Esophagus squamous epithelium (tissue), 4 donors: ENCODE results near the gene SF3B3.

ENCODE experiments used
- CTCF ChIP-seq, 6 experiments: fragments of 450-650 bp in 4 of 6; fragments of 200-600 bp in 2 of 6; sonication (generic) in 2 of 6; IDR thresholded peaks; one replicate each; pipeline ENCODE4 v1.5.1; 2016 to 2019; ENCODE audit warnings: antibody characterized with exemption in 6 of 6, mild to moderate bottlenecking in 4 of 6, moderate library complexity in 4 of 6
- POLR2A ChIP-seq, 4 donors: fragments of 450-650 bp; IDR thresholded peaks; one replicate each; pipeline ENCODE4 v1.6.1; 2017; ENCODE audit warnings: antibody characterized with exemption in 4 of 4, mild to moderate bottlenecking in 4 of 4, moderate library complexity in 3 of 4

DNA sequence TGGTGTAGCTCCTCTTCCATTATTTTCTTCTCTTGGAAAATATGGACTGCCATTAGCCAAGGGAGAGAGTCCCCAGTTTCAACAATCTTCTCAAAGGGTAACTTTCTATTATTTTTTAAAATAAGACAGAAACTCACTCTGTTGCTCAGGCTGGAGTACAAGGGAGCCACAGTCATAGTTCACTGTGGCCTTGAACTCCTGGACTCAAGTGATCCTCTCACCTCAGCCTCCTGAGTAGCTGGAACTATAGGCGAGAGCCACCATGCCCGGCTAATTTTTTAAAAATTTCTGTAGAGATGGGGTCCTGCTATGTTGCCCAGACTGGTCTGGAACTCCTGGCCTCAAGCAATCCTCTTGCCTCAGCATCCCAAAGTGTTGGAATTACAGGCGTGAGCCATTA, 13.4 kb upstream of the SF3B3 start:
- TF ChIP-seq CTCF (IDR thresholded peaks at IDR 0.05) (no peak), POLR2A (IDR thresholded peaks at IDR 0.05) (no peak)
